LNCAP (cell line): ENCODE results near the gene RASSF5.

ENCODE experiments used
- TF ChIP-seq, protein P1 (sequence below): fragments of 450-650 bp; IDR thresholded peaks from 2 replicates; pipeline ENCODE4 v1.5.1; 2017; ENCODE audit warnings: mild to moderate bottlenecking

Gene RASSF5

DNA sequence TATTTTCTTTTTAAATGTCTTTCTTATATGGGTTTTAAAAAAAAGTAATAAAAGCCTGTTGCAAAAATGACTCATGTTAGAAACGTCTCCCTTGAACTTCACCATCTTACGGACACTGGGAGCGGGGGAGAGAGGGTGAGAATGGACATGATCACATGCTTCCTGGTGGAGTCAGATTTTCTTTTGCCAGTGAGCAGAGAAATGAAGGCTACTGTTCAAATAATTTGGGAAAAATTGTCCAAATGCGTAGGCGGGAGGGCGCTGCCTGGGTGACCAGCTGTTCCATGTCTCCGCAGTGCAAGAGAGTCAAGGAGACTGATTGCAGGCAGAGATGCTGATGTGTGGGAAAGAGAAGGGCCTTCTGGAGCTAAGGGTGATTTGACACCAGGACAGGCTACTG, 81.9 kb downstream of the RASSF5 start:
- TF ChIP-seq, protein P1, sequence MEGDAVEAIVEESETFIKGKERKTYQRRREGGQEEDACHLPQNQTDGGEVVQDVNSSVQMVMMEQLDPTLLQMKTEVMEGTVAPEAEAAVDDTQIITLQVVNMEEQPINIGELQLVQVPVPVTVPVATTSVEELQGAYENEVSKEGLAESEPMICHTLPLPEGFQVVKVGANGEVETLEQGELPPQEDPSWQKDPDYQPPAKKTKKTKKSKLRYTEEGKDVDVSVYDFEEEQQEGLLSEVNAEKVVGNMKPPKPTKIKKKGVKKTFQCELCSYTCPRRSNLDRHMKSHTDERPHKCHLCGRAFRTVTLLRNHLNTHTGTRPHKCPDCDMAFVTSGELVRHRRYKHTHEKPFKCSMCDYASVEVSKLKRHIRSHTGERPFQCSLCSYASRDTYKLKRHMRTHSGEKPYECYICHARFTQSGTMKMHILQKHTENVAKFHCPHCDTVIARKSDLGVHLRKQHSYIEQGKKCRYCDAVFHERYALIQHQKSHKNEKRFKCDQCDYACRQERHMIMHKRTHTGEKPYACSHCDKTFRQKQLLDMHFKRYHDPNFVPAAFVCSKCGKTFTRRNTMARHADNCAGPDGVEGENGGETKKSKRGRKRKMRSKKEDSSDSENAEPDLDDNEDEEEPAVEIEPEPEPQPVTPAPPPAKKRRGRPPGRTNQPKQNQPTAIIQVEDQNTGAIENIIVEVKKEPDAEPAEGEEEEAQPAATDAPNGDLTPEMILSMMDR, result no peak

DNA sequence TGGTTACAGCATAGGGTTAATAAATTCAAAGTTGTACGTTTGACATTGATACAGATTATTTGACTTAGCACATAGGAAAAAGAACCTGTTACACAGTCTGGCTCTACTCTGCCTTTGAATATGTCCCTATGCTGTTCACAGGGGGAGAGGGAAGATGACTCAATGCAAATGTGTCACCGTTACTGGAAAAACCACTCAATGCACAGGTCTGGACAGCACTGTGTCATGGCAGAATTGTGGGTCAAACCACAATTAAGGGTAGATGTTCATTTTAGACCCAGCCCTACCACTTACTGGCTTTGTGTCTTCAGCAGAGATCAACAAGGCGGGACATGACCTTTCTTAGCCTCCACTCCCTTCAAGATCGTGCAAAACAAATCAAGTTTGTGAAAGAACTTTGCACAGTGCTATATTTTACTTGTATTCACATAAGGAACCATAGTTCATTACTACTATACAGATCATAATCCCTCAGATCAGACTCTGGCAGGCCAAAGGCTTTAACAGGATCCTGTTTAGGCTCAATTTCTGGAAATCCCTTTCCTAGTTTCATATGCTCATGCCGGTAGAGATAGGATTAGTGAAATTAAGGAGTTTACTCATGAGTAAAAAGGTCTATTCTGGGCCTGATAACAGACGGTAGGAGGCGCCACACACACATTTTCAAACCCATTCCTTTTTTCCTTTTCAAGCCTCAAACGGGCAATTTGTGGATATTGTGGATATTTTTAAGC, 82.9 kb downstream of the RASSF5 start:
- TF ChIP-seq, protein P1, result peak; percentile 36

DNA sequence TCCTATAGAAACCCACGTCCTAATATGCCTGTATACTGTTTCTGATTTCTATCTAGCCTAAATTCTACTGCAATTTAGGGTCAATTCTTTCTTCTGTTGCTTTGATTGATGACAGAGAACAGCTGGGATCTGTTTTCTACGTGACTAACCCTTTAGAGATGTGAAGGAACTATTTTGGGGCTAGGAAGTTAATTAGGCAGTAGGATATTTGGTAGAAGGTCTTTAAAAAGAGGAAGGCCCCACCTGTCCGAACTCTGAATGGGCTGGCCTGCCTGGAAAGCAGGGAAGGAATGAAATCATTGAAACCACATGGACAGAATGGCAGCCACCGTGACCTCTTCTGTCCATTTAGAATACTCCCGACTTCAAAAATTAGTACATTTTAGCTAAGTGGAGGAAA, 83.9 kb downstream of the RASSF5 start:
- TF ChIP-seq, protein P1, result no peak

DNA sequence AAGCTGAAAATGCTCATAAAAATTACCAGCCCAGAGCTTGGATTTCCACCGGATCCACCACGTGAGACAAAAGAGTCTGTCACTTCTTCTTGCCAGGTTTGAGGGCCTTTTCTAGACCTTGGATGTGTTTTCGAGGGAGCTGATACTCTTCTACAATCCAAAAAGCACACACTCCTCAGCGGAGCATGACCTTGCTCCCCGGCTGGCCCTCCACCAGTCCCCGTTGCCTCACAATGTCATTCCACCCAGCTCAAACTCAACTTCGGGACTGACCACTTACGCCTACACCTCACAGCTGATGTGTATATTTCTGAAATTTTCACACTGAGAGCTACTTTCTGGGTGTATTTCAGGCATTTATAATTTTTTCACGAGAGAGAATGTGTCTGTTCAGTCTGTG, 84.4 kb downstream of the RASSF5 start:
- TF ChIP-seq, protein P1, result no peak

DNA sequence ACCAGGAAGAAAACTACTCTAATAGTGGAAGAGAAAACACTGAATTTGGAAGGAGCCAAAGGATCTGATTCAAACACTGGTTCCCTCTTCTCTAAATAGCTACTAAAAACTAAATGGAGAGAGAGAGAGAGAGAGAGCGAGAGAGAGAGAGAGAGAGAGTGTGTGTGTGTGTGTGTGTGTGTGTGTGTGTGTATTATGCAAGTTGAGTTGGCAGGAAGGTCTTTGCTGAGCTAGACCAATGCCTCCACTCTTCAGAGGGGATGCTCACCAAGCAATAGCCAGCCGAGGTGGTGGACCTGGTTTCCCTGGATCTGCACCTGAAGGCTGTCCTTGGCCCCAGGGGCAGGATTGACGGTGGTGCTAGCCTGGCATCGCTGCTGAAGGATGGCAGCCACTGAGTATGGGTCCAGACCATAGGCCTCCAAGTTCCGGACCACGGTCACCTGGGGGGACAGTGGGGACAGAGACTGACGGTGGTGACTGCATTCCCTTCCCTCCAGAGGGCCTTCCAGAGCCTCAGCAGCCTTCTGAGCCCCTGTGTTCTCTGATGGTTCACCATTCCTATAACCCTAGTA, 86.1 kb downstream of the RASSF5 start:
- TF ChIP-seq, protein P1, result no peak

DNA sequence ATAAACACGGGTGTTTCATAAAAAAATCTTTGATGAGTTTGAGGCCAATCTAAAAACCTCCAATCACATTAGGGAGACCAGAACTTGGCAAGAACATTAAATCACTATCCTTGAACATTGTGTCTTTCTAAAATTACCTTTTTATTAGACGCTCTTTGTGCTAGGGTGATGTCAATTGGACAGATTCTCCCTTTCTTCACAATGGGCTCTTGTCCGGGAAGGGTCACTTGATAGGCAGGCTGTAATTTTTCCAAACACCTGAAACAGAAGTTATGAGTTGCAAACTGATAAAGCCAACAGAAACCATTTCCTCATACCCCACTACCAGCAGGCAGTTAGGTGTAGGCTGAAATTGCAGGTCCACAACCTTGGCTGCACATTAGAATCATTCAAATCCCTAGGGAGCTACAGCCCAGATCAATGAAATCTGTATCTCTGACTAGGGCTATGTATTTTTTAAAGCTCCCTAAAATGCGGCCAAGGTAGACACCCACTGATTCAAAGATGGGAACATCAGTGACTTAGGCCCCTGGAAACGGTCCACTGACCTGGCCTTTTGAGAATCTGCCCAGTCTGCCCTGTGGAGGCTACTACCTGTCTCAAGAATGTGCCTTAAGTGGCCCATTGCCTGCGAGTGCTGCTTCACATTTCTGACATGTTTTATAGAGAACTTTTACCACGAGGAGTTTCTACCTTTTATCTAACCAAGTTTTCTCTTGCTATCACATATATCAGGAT, 88.4 kb downstream of the RASSF5 start:
- TF ChIP-seq, protein P1, result no peak

DNA sequence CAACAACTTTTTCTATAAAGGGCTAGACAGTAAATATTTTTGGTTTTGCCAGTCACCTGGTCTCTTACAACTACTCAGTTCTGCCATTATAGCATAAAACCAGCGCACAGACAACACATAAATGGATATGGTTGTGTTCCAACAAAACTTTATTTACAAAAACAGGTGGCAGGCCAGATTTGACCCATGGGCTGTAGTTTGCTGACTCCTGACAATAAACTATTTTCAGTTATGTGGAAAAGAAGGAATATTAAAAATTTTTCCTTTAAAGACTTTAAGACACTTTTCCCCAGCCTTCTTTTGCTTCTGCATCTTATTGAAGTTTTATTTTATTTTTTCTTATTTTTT, 89.0 kb downstream of the RASSF5 start:
- TF ChIP-seq, protein P1, result no peak
